Stimulated activated CD8-positive, alpha-beta memory T cell treated with anti-CD3 and anti-CD28 coated beads, Interleukin-2, amount 100 ng/mL, for 1 hour (primary cell): Measurements from ENCODE around the gene FOXN4.

Experiments
- DNase-seq, 2 donors: peaks; one replicate each; pipeline ENCODE4 v3.0.0-alpha.2; 2020; ENCODE audit warnings: low read depth in 2 of 2

FOXN4 gene

GRCh38 chr12:109258607-109259544, 50.2 kb downstream of the FOXN4 start:
- DNase-seq, result no peak

- no peak for DNase-seq
These were observed 50.9 kb downstream of the FOXN4 start for GRCh38 chr12:109258201-109258600.

- DNase-seq, result no peak
These were observed 53.1 kb downstream of the FOXN4 start for GRCh38 chr12:109256011-109256410.

- no peak for DNase-seq
These were observed 53.7 kb downstream of the FOXN4 start for GRCh38 chr12:109255377-109255776.

- no peak for DNase-seq
These were observed 55.1 kb downstream of the FOXN4 start for GRCh38 chr12:109253913-109254544.

GRCh38 chr12:109252799-109253198, 56.3 kb downstream of the FOXN4 start:
- no peak for DNase-seq

- no peak for DNase-seq
These were observed 58.6 kb downstream of the FOXN4 start for GRCh38 chr12:109250523-109250922.

- DNase-seq, result no peak
These were observed 61.0 kb downstream of the FOXN4 start for GRCh38 chr12:109247831-109248654.

GRCh38 chr12:109246221-109246620, 62.9 kb downstream of the FOXN4 start:
- no peak for DNase-seq

GRCh38 chr12:109244073-109244472, 65.0 kb downstream of the FOXN4 start:
- no peak for DNase-seq

GRCh38 chr12:109241936-109242335, 67.1 kb downstream of the FOXN4 start:
- DNase-seq, result no peak

GRCh38 chr12:109240365-109240764, 68.7 kb downstream of the FOXN4 start:
- DNase-seq, result no peak

- DNase-seq, result no peak
These were observed 69.4 kb downstream of the FOXN4 start for GRCh38 chr12:109239691-109240090.

- DNase-seq, result no peak
These were observed 69.9 kb downstream of the FOXN4 start for GRCh38 chr12:109239179-109239578.

- DNase-seq, result no peak
These were observed 72.8 kb downstream of the FOXN4 start for GRCh38 chr12:109236257-109236656.

- DNase-seq, result no peak
These were observed 75.1 kb downstream of the FOXN4 start for GRCh38 chr12:109234012-109234411.

- DNase-seq, result no peak
These were observed 76.4 kb downstream of the FOXN4 start for GRCh38 chr12:109232731-109233130.

- DNase-seq, result no peak
These were observed 78.9 kb downstream of the FOXN4 start for GRCh38 chr12:109230193-109230592.

GRCh38 chr12:109228664-109229063, 80.4 kb downstream of the FOXN4 start:
- DNase-seq, result no peak
